WERI-Rb-1 (cell line): Measurements from ENCODE around the gene CTDSPL.
A peak's percentile ranks its signal among the peaks of the same experiment; 100 is the strongest.

Source experiments
- DNase-seq: peaks from one replicate; pipeline ENCODE4 v3.0.0-alpha.2; 2020
- H3K27ac ChIP-seq: fragments of 250-450 bp; sonication (Bioruptor Pico); 2 replicates; pipeline ENCODE4 v1.5.1; 2020; ENCODE audit warnings: mild to moderate bottlenecking, moderate library complexity
- H3K27me3 ChIP-seq: fragments of 250-450 bp; sonication (Bioruptor Pico); 2 replicates; pipeline ENCODE4 v1.5.1; 2021; ENCODE audit warnings: mild to moderate bottlenecking, low read depth, moderate library complexity; ENCODE audit not compliant: insufficient read depth, severe bottlenecking
- H3K36me3 ChIP-seq: fragments of 250-450 bp; sonication (Bioruptor Pico); 2 replicates; pipeline ENCODE4 v1.5.1; 2020; ENCODE audit warnings: mild to moderate bottlenecking, moderate library complexity
- H3K4me3 ChIP-seq: 2 replicates; pipeline ENCODE4 v1.5.1; 2011; ENCODE audit warnings: low read depth, mild to moderate bottlenecking, control low read depth, low read length
- H3K9me3 ChIP-seq: fragments of 250-450 bp; sonication (Bioruptor Pico); 2 replicates; pipeline ENCODE4 v1.5.1; 2021; ENCODE audit warnings: mild to moderate bottlenecking, moderate library complexity; ENCODE audit not compliant: severe bottlenecking
- CTCF ChIP-seq: IDR thresholded peaks from 2 replicates; pipeline ENCODE4 v1.5.1; 2011; ENCODE audit warnings: low read depth, mild to moderate bottlenecking, control low read depth, inconsistent platforms, low read length

CTDSPL gene

GRCh38 chr3:37825744-37826400, 35.8 kb upstream of the CTDSPL start:
- Histone ChIP-seq H3K27me3 (no peaks in the 10 kb centered on the region), H3K36me3 (no peaks in the 10 kb centered on the region), H3K27ac (no peak overlapping the region), H3K4me3 (no peak overlapping the region), H3K9me3 (no peaks in the 10 kb centered on the region)
- DNase-seq: no peak
- TF ChIP-seq CTCF: no peak

GRCh38 chr3:37826502-37826901, 35.2 kb upstream of the CTDSPL start:
- TF ChIP-seq CTCF: no peak
- no peaks in the 10 kb centered on the region for H3K27me3 ChIP-seq
- no peaks in the 10 kb centered on the region for H3K9me3 ChIP-seq
- no peaks in the 10 kb centered on the region for H3K36me3 ChIP-seq
- no peak for DNase-seq
- no peak overlapping the region for H3K4me3 ChIP-seq
- H3K27ac ChIP-seq: no peak overlapping the region

GRCh38 chr3:37826933-37827332, 34.7 kb upstream of the CTDSPL start:
- Histone ChIP-seq H3K4me3 (no peak overlapping the region), H3K27me3 (no peaks in the 10 kb centered on the region), H3K36me3 (no peaks in the 10 kb centered on the region), H3K27ac (no peak overlapping the region), H3K9me3 (no peaks in the 10 kb centered on the region)
- no peak for TF ChIP-seq CTCF
- no peak for DNase-seq

- H3K27ac ChIP-seq: no peak overlapping the region
- no peaks in the 10 kb centered on the region for H3K36me3 ChIP-seq
- no peaks in the 10 kb centered on the region for H3K27me3 ChIP-seq
- no peak for TF ChIP-seq CTCF
- H3K4me3 ChIP-seq: no peak overlapping the region
- H3K9me3 ChIP-seq: no peaks in the 10 kb centered on the region
- no peak for DNase-seq
Observed at GRCh38 chr3:37832480-37832879, 29.2 kb upstream of the CTDSPL start.

GRCh38 chr3:37833302-37834186, 28.1 kb upstream of the CTDSPL start:
- no peaks in the 10 kb centered on the region for H3K36me3 ChIP-seq
- no peaks in the 10 kb centered on the region for H3K27me3 ChIP-seq
- no peaks in the 10 kb centered on the region for H3K9me3 ChIP-seq
- no peak overlapping the region for H3K4me3 ChIP-seq
- peak; percentile 68 for TF ChIP-seq CTCF
- DNase-seq: peak; percentile 39
- no peak overlapping the region for H3K27ac ChIP-seq
